ENCODE measurements around the gene PON3. TPM values are rescaled to one million over a fixed set of nuclear protein-coding genes. Genes with fewer than 3 reads are reported as not detected.

PON3 gene
- total RNA-seq, 1 experiment from 2014 or later = not detected

DNA sequence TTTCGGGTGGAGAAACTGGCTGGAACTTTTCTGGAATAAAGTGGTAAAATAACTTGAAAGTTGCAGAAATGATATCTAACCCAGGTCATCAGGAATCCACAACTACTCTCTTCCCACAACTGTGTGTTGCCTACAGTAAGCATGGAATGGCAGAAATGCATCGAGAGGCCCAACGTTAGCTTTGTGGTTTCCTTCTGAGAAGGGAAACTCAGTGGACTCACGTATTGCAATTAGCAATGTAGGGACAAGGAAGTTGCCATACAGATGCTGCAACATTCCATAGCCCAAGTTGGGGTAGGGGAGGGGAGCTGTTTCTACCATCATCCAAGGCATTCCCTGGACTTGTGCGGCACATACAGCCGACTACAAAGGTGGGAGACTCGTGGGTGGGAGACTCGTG is 73.8 kb downstream of the PON3 start:
- Histone ChIP-seq H3K23ac (ENCODE audit: insufficient read length, low read depth, low read length) (no peak overlapping the region), H3K79me1 (ENCODE audit: insufficient read depth, low read depth, low read length, poor library complexity, severe bottlenecking) (no peaks in the 10 kb centered on the region), H4K20me1 (ENCODE audit: control insufficient read depth, insufficient read depth, insufficient read length) (no peaks in the 10 kb centered on the region), H4K8ac (replicated peaks; ENCODE audit: insufficient read length, low read depth, low read length) (no peak overlapping the region), H2BK15ac (ENCODE audit: low read depth, low read length) (no peak overlapping the region), H3K79me2 (ENCODE audit: insufficient read depth, low read length) (no peaks in the 10 kb centered on the region), H3K14ac (ENCODE audit: insufficient read depth, low read length) (no peak overlapping the region), H3K9me3 (ENCODE audit: control insufficient read depth, low read depth, low read length) (no peaks in the 10 kb centered on the region), H3K4ac (ENCODE audit: low read depth, low read length) (no peak overlapping the region), H2AK5ac (ENCODE audit: insufficient read length, low read length) (no peak overlapping the region), H3K23me2 (ENCODE audit: insufficient read length, low read depth, low read length, poor library complexity, severe bottlenecking) (peaks cover 3% of the 10 kb centered on the region), H3K9ac (ENCODE audit: extremely low read depth, insufficient read length, low read length) (no peak overlapping the region), H2BK120ac (ENCODE audit: low read depth, low read length, poor library complexity, severe bottlenecking) (no peak overlapping the region), H3K27me3 (ENCODE audit: insufficient read depth, low read length) (peaks cover 2% of the 10 kb centered on the region; the same call in 1 of the 2 replicates), H4K91ac (ENCODE audit: insufficient read length, low read depth, low read length) (no peak overlapping the region), H2BK5ac (ENCODE audit: insufficient read length, low read length) (no peak overlapping the region), H3K56ac (ENCODE audit: insufficient read length, low read depth, low read length) (no peak overlapping the region), H3K4me2 (ENCODE audit: insufficient read depth, insufficient read length, low read length) (no peak overlapping the region), H3K18ac (ENCODE audit: insufficient read length, low read depth, low read length) (no peak overlapping the region), H2BK20ac (ENCODE audit: low read depth, low read length, poor library complexity, severe bottlenecking) (no peak overlapping the region), H3T11ph (ENCODE audit: low read length) (no peak overlapping the region), H4K5ac (ENCODE audit: insufficient read length, low read depth, low read length) (no peak overlapping the region), H3K4me1 (ENCODE audit: insufficient read depth, low read length) (no peaks in the 10 kb centered on the region), H2BK12ac (ENCODE audit: insufficient read length, low read depth, low read length) (no peak overlapping the region), H3K27ac (ENCODE audit: insufficient read length, low read depth, low read length) (no peak overlapping the region), H2AFZ (ENCODE audit: low read length) (no peak overlapping the region)
- DNase-seq = no peak
- Mint-ChIP-seq H3K36me3 (ENCODE audit: insufficient read depth in 1 of 3, low read depth in 3 of 3) (no peaks in the 10 kb centered on the region), H3K9me3 (no peaks in the 10 kb centered on the region), H3K27ac (no peak overlapping the region), H3K4me3 (no peak overlapping the region), H3K4me1 (peaks cover 11 to 22% of the 10 kb centered on the region in 2 experiments), H3K27me3 (ENCODE audit: low read depth) (peaks cover 23% of the 10 kb centered on the region)
- TF ChIP-seq, protein P1, sequence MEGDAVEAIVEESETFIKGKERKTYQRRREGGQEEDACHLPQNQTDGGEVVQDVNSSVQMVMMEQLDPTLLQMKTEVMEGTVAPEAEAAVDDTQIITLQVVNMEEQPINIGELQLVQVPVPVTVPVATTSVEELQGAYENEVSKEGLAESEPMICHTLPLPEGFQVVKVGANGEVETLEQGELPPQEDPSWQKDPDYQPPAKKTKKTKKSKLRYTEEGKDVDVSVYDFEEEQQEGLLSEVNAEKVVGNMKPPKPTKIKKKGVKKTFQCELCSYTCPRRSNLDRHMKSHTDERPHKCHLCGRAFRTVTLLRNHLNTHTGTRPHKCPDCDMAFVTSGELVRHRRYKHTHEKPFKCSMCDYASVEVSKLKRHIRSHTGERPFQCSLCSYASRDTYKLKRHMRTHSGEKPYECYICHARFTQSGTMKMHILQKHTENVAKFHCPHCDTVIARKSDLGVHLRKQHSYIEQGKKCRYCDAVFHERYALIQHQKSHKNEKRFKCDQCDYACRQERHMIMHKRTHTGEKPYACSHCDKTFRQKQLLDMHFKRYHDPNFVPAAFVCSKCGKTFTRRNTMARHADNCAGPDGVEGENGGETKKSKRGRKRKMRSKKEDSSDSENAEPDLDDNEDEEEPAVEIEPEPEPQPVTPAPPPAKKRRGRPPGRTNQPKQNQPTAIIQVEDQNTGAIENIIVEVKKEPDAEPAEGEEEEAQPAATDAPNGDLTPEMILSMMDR (conservative IDR thresholded peaks at IDR 0.05) = no peak
- no CpG with 5 or more reads among the region's 8 CpGs for WGBS (ENCODE audit: extremely low coverage, insufficient read length, low lambda C conversion rate)
